Tibial nerve (tissue), 4 donors: ENCODE results near the gene MAPK8IP3.

ENCODE experiments used
- CTCF ChIP-seq, 5 experiments: fragments of 200-600 bp in 3 of 5; fragments of 450-650 bp in 2 of 5; sonication (generic) in 3 of 5; IDR thresholded peaks; one replicate each; pipeline ENCODE4 v1.5.1; 2016 to 2019; ENCODE audit warnings: antibody characterized with exemption in 5 of 5, mild to moderate bottlenecking in 3 of 5, moderate library complexity in 2 of 5
- EP300 ChIP-seq, 2 donors: sonication (generic); formaldehyde crosslinking; IDR thresholded peaks; one replicate each; pipeline ENCODE4 v1.6.1; 2017; ENCODE audit warnings: antibody characterized with exemption in 2 of 2, mild to moderate bottlenecking in 1 of 2
- POLR2A ChIP-seq, 2 donors: fragments of 450-650 bp; IDR thresholded peaks; one replicate each; pipeline ENCODE4 v1.6.1; 2017; ENCODE audit warnings: antibody characterized with exemption in 2 of 2, mild to moderate bottlenecking in 2 of 2, moderate library complexity in 2 of 2

DNA sequence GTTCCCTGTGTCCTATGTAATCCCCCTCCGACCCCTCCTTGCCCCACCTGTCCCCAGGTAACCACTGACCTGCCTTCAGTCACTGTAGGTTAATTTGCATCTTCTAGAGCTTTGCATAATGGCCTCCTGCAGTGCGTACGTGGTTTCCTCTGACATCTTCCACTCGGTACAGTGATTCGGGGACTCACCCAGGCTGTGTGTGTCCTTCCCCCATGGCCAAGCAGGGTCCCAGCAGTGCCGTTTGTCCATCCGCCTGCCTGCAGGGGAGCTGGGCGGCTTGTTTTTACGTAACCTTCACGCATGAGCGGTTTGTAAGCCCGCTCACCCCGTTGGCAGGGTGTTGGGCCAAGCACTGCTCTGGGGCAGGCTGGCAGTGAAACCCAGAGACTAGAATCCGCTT, 7.9 kb downstream of the MAPK8IP3 start:
- TF ChIP-seq CTCF (IDR thresholded peaks at IDR 0.05) (no peak), POLR2A (IDR thresholded peaks at IDR 0.05) (no peak), EP300 (IDR thresholded peaks at IDR 0.05) (no peak)
